ENCODE measurements around the gene YDJC.
A peak's percentile ranks its signal among the peaks of the same experiment; 100 is the strongest.

YDJC gene

DNA sequence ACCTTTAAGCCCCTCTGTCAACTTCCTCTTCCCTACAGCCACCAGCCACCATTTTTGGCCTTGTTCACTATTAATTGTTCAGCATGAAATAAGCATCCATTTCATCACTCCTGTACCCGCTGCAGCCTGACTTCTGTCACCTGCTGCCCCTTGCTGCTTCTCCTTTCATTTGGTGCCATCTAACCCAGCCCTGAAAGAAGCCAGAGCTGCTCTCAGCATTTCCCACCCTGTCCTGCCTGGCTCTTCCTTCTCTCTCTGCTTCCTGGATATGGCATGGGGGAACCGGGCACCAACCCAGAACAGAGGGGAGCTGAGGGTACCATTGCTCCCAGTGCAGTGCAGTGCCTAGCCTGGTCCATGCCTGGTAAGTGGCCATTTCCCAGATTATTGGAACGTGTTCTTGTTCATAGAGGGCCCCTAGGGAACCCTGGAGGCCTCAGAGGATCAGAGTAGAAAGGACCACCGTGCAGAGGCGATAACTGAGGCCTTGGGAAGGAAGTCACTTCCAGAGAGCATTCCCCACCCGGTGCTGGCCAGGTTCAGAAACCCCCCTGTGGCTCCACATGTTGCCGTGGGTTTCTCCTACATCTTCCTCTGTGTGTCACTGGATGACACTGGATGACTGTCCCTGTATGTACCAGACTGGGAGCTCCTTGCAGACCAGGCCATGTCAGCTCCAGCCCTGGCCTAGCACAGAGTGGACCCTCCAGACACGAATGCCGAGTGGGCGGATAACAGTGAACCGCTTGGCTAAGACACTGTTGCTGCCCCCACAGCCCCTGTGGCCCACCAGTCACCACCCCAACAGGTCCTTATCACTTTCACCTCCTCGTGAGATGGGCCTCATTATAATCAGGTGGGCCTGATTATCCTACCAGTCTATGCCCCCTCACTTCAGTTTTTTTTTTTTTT is 4.7 kb downstream of the YDJC start:
- TF ChIP-seq, protein P1, sequence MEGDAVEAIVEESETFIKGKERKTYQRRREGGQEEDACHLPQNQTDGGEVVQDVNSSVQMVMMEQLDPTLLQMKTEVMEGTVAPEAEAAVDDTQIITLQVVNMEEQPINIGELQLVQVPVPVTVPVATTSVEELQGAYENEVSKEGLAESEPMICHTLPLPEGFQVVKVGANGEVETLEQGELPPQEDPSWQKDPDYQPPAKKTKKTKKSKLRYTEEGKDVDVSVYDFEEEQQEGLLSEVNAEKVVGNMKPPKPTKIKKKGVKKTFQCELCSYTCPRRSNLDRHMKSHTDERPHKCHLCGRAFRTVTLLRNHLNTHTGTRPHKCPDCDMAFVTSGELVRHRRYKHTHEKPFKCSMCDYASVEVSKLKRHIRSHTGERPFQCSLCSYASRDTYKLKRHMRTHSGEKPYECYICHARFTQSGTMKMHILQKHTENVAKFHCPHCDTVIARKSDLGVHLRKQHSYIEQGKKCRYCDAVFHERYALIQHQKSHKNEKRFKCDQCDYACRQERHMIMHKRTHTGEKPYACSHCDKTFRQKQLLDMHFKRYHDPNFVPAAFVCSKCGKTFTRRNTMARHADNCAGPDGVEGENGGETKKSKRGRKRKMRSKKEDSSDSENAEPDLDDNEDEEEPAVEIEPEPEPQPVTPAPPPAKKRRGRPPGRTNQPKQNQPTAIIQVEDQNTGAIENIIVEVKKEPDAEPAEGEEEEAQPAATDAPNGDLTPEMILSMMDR (IDR thresholded peaks at IDR 0.05; ENCODE audit: extremely low read depth, insufficient read depth, missing control alignments) = no peak
- DNase-seq (ENCODE audit: low spot score) = no peak
- in situ Hi-C loops (cut with MboI; ENCODE audit: low pct_unique_long_range_greater_than_20kb, low sequenced_read_pairs, unreplicated experiment) = no loop called here

DNA sequence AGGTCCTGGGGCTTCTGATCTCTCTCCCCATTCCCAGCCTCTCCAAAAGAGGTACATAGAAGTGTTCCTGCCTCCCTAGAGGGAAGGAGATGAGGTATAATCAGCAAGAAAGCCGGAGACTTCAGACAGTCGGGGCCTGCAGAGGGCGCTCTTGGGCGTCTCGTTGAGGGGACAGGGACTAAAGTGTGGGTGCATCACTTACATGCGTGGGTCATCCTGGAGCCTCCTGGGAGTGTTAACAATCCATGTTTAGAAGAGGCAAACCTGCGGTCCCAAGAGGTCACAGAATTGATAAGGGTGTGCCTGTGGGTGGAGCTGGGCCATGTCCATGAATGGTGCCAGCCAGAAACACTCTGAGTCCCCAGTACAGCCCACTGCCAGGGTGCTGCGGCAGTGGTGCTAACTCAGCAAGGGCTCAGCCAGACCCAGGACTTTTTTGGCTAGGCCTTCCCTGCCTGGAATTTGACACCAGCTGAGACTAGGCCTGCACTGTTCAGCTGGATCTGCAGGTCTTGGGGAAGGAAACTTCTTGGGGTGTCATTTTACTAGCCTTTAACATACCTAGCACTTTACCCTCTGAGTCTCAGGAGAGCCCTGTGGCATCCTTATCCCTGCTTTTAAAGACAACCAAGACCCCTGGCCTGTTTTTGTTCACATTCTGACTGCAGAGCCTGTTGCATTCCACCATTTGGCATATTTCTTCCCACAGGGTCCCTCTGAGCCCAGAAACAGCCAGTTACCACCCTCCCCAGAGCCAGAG is 5.5 kb downstream of the YDJC start:
- DNase-seq (ENCODE audit: low spot score) = no peak
- TF ChIP-seq, protein P1 (IDR thresholded peaks at IDR 0.05; ENCODE audit: extremely low read depth, insufficient read depth, missing control alignments) = peak; percentile 65
- in situ Hi-C loops (cut with MboI; ENCODE audit: low pct_unique_long_range_greater_than_20kb, low sequenced_read_pairs, unreplicated experiment) = no loop called here

- DNase-seq (ENCODE audit: low spot score) = no peak
- TF ChIP-seq, protein P1 (IDR thresholded peaks at IDR 0.05; ENCODE audit: extremely low read depth, insufficient read depth, missing control alignments) = no peak
- in situ Hi-C loops (cut with MboI; ENCODE audit: low pct_unique_long_range_greater_than_20kb, low sequenced_read_pairs, unreplicated experiment) = no loop called here
These were observed 6.2 kb downstream of the YDJC start for GRCh38 chr22:21623648-21623970.

GRCh38 chr22:21622919-21623647 is 6.7 kb downstream of the YDJC start:
- DNase-seq (ENCODE audit: low spot score) = no peak
- TF ChIP-seq, protein P1 (IDR thresholded peaks at IDR 0.05; ENCODE audit: extremely low read depth, insufficient read depth, missing control alignments) = no peak
- in situ Hi-C loops (cut with MboI; ENCODE audit: low pct_unique_long_range_greater_than_20kb, low sequenced_read_pairs, unreplicated experiment) = no loop called here

- DNase-seq (ENCODE audit: low spot score) = no peak
- in situ Hi-C loops (cut with MboI; ENCODE audit: low pct_unique_long_range_greater_than_20kb, low sequenced_read_pairs, unreplicated experiment) = no loop called here
- TF ChIP-seq, protein P1 (IDR thresholded peaks at IDR 0.05; ENCODE audit: extremely low read depth, insufficient read depth, missing control alignments) = no peak
These were observed 7.6 kb downstream of the YDJC start for GRCh38 chr22:21622011-21622918.

Measured in GM13977 (cell line).